ENCODE measurements around the gene SMCO2.

SMCO2 gene

DNA sequence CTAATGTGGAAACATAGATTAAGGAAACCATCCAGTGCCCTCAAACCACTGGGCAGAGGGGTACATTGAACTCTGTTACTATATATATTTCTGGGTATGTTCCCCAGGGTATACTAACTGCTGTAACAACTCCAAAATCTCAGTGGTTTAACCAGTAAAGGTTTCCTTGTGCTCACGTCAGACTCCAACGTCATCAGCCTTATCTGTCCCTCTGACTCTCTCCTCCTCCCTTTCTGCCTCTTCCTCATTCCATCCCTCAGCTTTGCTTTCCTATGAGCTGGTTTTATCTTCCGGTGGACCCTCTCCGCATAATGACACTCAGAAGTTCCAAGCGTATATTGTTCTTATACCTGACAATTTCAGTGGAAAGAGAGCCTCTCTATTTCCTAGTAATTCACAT, 21.2 kb upstream of the SMCO2 start:
- TF ChIP-seq TCF4 (CRISPR knock-in tag; IDR thresholded peaks at IDR 0.05; ENCODE audit: borderline replicate concordance) = no peak
- no peak for TF ChIP-seq ZNF565 (CRISPR knock-in tag; conservative IDR thresholded peaks at IDR 0.05; ENCODE audit: low read depth)
- TF ChIP-seq ESRRG (CRISPR knock-in tag; IDR thresholded peaks at IDR 0.05) = no peak
- TF ChIP-seq SNAI2 (CRISPR knock-in tag; IDR thresholded peaks at IDR 0.05) = no peak
- TF ChIP-seq CSDC2 (CRISPR knock-in tag; IDR thresholded peaks at IDR 0.05) = no peak
- TF ChIP-seq ISL1 (CRISPR knock-in tag; IDR thresholded peaks at IDR 0.05) = no peak
- TF ChIP-seq ZC3H10 (CRISPR knock-in tag; IDR thresholded peaks at IDR 0.05) = no peak
- no peak for TF ChIP-seq CREB5 (CRISPR knock-in tag; IDR thresholded peaks at IDR 0.05; ENCODE audit: low read depth)
- TF ChIP-seq ZFP3 (CRISPR knock-in tag; IDR thresholded peaks at IDR 0.05) = no peak
- no peak for TF ChIP-seq RARB (CRISPR knock-in tag; IDR thresholded peaks at IDR 0.05)
- TF ChIP-seq TSHZ2 (CRISPR knock-in tag; IDR thresholded peaks at IDR 0.05) = no peak
- TF ChIP-seq TOX (CRISPR knock-in tag; IDR thresholded peaks at IDR 0.05; ENCODE audit: borderline replicate concordance) = no peak
- TF ChIP-seq ZNF8 (CRISPR knock-in tag; IDR thresholded peaks at IDR 0.05) = no peak
- no peak for TF ChIP-seq ZFP30 (CRISPR knock-in tag; IDR thresholded peaks at IDR 0.05)
- no peak for TF ChIP-seq CSRNP3 (CRISPR knock-in tag; IDR thresholded peaks at IDR 0.05)
- no peak for TF ChIP-seq GLIS3 (CRISPR knock-in tag; IDR thresholded peaks at IDR 0.05)
- TF ChIP-seq PPARA (CRISPR knock-in tag; IDR thresholded peaks at IDR 0.05; ENCODE audit: borderline replicate concordance) = no peak
- TF ChIP-seq BACH2 (CRISPR knock-in tag; IDR thresholded peaks at IDR 0.05; ENCODE audit: borderline replicate concordance) = no peak
- ATAC-seq = no peak

DNA sequence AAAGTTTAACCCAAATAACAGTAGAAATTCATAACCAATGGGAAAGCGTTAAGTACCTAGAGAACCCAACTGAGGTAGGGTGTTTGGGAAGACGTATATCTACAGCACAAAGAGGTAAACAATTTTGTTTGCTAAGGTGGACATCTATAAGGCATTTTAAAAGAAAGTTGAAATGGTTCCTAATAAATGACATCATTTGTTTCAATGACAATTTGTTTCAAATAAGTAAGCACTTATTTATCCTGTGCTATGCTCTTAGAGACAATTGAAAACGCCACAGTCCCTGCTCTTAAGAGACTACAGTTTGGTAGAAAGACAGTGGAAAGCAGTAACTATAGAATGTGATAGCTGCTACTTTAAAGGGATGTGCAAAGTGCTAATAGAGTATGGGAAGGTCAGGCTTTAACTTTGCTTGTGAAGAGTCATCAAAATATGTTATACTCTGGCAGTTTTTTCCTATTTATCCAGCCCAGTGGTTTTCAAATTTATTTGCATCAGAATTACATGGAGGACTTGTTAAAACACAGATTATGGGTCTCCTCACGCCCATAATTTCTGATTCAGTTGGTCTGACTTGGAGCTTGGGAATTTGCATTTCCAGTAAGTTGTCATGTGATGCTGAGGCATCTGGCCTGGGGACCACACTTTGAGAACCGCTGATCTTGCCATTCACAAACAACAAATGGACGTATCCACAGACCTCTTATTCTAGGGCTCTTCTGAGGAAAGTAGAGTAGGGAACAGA, 19.6 kb upstream of the SMCO2 start:
- TF ChIP-seq GLIS3 (CRISPR knock-in tag; IDR thresholded peaks at IDR 0.05) (no peak), RARB (CRISPR knock-in tag; IDR thresholded peaks at IDR 0.05) (no peak), SNAI2 (CRISPR knock-in tag; IDR thresholded peaks at IDR 0.05) (no peak), ZC3H10 (CRISPR knock-in tag; IDR thresholded peaks at IDR 0.05) (no peak), CSRNP3 (CRISPR knock-in tag; IDR thresholded peaks at IDR 0.05) (no peak), TOX (CRISPR knock-in tag; IDR thresholded peaks at IDR 0.05; ENCODE audit: borderline replicate concordance) (no peak), OSR1 (CRISPR knock-in tag; IDR thresholded peaks at IDR 0.05) (no peak), TCF4 (CRISPR knock-in tag; IDR thresholded peaks at IDR 0.05; ENCODE audit: borderline replicate concordance) (no peak), CREB5 (CRISPR knock-in tag; IDR thresholded peaks at IDR 0.05; ENCODE audit: low read depth) (no peak), ZFP3 (CRISPR knock-in tag; IDR thresholded peaks at IDR 0.05) (no peak), PPARA (CRISPR knock-in tag; IDR thresholded peaks at IDR 0.05; ENCODE audit: borderline replicate concordance) (no peak), BACH2 (CRISPR knock-in tag; IDR thresholded peaks at IDR 0.05; ENCODE audit: borderline replicate concordance) (no peak), ZNF70 (CRISPR knock-in tag; IDR thresholded peaks at IDR 0.05) (no peak), ESRRG (CRISPR knock-in tag; IDR thresholded peaks at IDR 0.05) (no peak), POU6F1 (CRISPR knock-in tag; IDR thresholded peaks at IDR 0.05; ENCODE audit: borderline replicate concordance, low read depth) (no peak), CSDC2 (CRISPR knock-in tag; IDR thresholded peaks at IDR 0.05) (no peak), ZNF565 (CRISPR knock-in tag; conservative IDR thresholded peaks at IDR 0.05; ENCODE audit: low read depth) (no peak), ISL1 (CRISPR knock-in tag; IDR thresholded peaks at IDR 0.05) (no peak), ZNF8 (CRISPR knock-in tag; IDR thresholded peaks at IDR 0.05) (no peak)
- TF ChIP-seq, protein P1, sequence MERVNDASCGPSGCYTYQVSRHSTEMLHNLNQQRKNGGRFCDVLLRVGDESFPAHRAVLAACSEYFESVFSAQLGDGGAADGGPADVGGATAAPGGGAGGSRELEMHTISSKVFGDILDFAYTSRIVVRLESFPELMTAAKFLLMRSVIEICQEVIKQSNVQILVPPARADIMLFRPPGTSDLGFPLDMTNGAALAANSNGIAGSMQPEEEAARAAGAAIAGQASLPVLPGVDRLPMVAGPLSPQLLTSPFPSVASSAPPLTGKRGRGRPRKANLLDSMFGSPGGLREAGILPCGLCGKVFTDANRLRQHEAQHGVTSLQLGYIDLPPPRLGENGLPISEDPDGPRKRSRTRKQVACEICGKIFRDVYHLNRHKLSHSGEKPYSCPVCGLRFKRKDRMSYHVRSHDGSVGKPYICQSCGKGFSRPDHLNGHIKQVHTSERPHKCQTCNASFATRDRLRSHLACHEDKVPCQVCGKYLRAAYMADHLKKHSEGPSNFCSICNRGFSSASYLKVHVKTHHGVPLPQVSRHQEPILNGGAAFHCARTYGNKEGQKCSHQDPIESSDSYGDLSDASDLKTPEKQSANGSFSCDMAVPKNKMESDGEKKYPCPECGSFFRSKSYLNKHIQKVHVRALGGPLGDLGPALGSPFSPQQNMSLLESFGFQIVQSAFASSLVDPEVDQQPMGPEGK (CRISPR knock-in tag; IDR thresholded peaks at IDR 0.05; ENCODE audit: borderline replicate concordance) = no peak
- ATAC-seq = no peak

Data from SK-N-SH treated with all-trans-retinoic acid at 6 μM for 48 hours (cell line).